Diencephalon (tissue), 1 donor: ENCODE measurements around the gene DARS2. TPM values are rescaled to one million over a fixed set of nuclear protein-coding genes. Genes with fewer than 3 reads are reported as not detected.

Experiments
- small RNA-seq: library from RNA; depleted of rRNA; stranded (forward); fragments of <200 nt; gene quantifications from one replicate; pipeline ENCODE3, GENCODE V24; 2014
- total RNA-seq: library from RNA; depleted of rRNA; stranded (reverse); fragments of >200 nt; gene quantifications from one replicate; pipeline ENCODE4 v1.2.3, GENCODE V29; 2014

Gene DARS2, protein sequence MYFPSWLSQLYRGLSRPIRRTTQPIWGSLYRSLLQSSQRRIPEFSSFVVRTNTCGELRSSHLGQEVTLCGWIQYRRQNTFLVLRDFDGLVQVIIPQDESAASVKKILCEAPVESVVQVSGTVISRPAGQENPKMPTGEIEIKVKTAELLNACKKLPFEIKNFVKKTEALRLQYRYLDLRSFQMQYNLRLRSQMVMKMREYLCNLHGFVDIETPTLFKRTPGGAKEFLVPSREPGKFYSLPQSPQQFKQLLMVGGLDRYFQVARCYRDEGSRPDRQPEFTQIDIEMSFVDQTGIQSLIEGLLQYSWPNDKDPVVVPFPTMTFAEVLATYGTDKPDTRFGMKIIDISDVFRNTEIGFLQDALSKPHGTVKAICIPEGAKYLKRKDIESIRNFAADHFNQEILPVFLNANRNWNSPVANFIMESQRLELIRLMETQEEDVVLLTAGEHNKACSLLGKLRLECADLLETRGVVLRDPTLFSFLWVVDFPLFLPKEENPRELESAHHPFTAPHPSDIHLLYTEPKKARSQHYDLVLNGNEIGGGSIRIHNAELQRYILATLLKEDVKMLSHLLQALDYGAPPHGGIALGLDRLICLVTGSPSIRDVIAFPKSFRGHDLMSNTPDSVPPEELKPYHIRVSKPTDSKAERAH
- 19.8 TPM for total RNA-seq

DNA sequence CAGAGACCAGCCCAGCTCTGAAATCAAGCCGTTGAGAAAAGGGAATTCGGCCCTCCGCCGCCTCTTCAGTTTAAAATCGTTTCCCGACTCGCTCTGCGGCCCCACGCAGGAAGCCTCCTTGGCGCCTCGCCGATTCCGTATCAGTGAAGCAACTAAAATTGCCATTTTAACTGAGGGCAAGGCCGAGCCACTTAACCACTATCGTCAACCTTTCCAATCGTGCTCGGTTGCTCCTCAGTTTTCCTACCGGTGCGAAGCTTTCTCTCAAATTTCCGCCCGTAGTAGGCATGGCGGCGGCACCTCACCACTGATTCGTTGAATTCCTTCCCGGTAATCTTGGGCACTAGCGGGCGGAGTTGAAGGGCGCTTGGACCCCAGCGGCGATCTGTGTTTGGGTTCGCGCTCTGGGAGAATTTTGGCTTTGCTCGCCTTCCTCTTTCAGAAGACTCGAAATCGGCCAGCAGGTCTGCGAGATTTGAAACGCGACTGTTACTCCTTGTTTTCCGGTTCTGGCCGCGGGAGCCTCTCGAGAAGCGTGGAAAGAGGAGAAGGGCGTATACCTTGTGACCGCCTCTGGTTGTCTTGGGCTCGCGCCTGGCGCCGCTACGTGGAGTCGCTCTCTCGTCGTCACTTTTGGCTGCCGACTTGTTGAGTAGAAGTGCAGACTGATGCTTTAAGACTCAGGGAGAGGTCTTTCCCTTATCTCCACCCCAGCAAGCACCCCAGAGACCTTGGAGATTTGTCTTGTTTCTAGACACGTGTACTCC lies at the start of gene DARS2, which contains the start of gene CENPL:
DARS2 (plus strand) TSS at position 359 of the 767 bp plus-strand sequence. CDS start 557 bp downstream, outside the sequence.
CENPL (minus strand) TSS at position 569 of the 767 bp plus-strand sequence. CDS start 13,584 bp downstream, outside the sequence.

DNA sequence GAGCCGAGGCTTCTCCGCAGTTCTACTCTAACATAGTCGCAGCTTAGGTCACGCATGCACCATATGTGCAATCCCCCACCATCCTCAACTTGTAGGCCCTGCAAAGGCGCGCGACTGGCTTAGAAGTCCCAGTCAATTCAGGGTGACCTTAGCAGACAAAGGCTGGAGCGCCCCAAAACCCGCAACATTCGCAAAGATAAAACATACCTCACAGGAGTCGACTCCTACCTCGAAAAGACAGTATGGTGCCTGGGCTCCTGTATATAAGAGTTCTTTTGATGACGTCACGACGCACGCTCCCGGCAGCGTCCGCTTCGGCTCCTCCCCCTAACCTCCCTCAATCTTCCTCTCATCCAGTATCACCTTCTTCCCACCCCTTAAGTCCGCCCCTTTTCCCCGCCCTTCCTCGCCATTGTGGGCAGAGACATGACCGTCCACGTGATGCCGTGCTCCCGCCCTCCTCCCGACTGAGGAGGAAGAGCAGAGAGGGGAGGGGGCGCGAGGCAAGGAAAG lies 43.3 kb downstream of the DARS2 start, which contains the start of gene GAS5:
GAS5 (minus strand) TSS at position 237 of the 513 bp plus-strand sequence.

DNA sequence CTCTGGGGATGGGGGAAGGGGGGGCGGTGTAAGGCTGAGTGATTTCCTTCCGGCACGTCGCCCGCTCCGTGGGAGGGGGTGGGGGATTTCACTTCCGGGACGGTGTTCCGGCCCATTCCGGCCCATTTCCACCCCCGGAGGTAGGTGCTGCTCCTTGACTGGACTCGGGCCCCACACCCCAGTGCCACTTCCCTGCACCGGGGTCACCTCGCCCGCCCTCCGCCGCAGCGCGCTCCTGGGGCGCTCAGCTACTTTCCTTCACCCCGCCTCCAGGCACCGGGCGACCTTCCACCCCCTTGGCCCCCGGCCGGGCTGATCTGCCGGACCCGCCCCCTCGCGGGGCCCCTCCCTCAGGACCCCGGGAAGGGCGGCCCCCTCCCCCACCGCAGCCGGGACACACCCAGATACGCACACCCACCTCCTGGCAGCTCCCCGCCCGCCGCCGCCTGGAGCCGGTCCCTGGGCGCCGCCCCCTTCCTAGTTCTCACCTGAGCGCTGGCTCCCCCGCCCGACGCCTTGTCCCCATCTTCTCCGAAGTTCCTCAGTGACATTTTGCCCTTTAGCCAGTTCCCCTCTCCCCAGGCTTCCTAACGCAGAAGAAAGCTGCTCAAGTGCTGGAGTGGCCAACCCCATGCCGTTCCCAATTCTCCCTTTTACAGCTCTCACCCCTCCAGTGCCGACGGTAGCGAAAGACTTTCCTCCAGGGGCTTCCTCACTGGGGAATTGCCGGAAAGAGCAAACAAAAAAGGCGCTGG lies 44.0 kb downstream of the DARS2 start, which contains the start of gene ZBTB37:
ZBTB37 (plus strand) TSS at position 115 of the 755 bp plus-strand sequence. CDS start 1,846 bp downstream, outside the sequence.

Small RNAs within 50 kb of the gene (small RNA-seq; reads per million reads assigned to genes)
- not detected for gene RF00019

Other genes starting within 250 kb of the DARS2 start
- 4.8 TPM for gene SLC9C2, start 221.6 kb upstream of the DARS2 start, total RNA-seq
- not detected for gene TEX50, start 189.3 kb upstream of the DARS2 start, total RNA-seq
- 20.3 TPM for gene ANKRD45, start 154.8 kb upstream of the DARS2 start, total RNA-seq
- 30.9 TPM for gene KLHL20, start 109.7 kb upstream of the DARS2 start, total RNA-seq
- 16.8 TPM for gene CENPL, start 210 bp downstream of the DARS2 start, total RNA-seq
- gene GAS5, start 43.3 kb downstream of the DARS2 start, total RNA-seq: 398 TPM
- gene ZBTB37, start 43.7 kb downstream of the DARS2 start, total RNA-seq: 39.2 TPM
- gene SERPINC1, start 92.7 kb downstream of the DARS2 start, total RNA-seq: not detected
- 33.4 TPM for gene RC3H1, start 197.7 kb downstream of the DARS2 start, total RNA-seq